HepG2 (cell line): ENCODE measurements around the gene FAM50A. TPM values are rescaled to one million over a fixed set of nuclear protein-coding genes. Genes with fewer than 3 reads are reported as not detected.

ENCODE experiments used
- AKAP8 ChIP-seq: sonication (generic); formaldehyde crosslinking; IDR thresholded peaks from 2 replicates; pipeline ENCODE4 v1.5.1; 2020; ENCODE audit warnings: mild to moderate bottlenecking, missing genetic modification reagents
- CEBPB ChIP-seq: IDR thresholded peaks from 2 replicates; pipeline ENCODE4 v1.6.1; 2011; ENCODE audit warnings: low read depth, low read length, improper control_type of control experiment, borderline replicate concordance
- CTCF ChIP-seq: sonication (generic); formaldehyde crosslinking; IDR thresholded peaks from 2 replicates; pipeline ENCODE4 v1.5.0; 2020; ENCODE audit warnings: mild to moderate bottlenecking, missing genetic modification reagents, moderate library complexity
- DRAP1 ChIP-seq: IDR thresholded peaks from 2 replicates; pipeline ENCODE4 v1.6.1; 2016; ENCODE audit warnings: missing genetic modification reagents, missing compliant biosample characterization
- EEA1 ChIP-seq: sonication (generic); formaldehyde crosslinking; IDR thresholded peaks from 2 replicates; pipeline ENCODE4 v1.5.1; 2020; ENCODE audit warnings: mild to moderate bottlenecking, missing genetic modification reagents, borderline replicate concordance
- HDAC6 ChIP-seq: fragments of 200-600 bp; sonication (generic); IDR thresholded peaks from 2 replicates; pipeline ENCODE4 v1.7.0; 2017; ENCODE audit warnings: mild to moderate bottlenecking, antibody characterized with exemption, low read length, low read depth
- KDM2A ChIP-seq: sonication (generic); formaldehyde crosslinking; IDR thresholded peaks from 2 replicates; pipeline ENCODE4 v1.4.0; 2020; ENCODE audit warnings: low read depth, missing genetic modification reagents, borderline replicate concordance
- NCOA5 ChIP-seq: sonication (generic); formaldehyde crosslinking; IDR thresholded peaks from 2 replicates; pipeline ENCODE4 v1.4.0; 2020; ENCODE audit warnings: missing genetic modification reagents
- NONO ChIP-seq, 2 experiments: fragments of 450-650 bp in 1 of 2; sonication (generic) in 1 of 2; formaldehyde crosslinking in 1 of 2; IDR thresholded peaks in 1 of 2; conservative IDR thresholded peaks in 1 of 2; 2 replicates each; pipeline versions ENCODE4 v1.6.1 to v1.8.0; 2017 to 2022; ENCODE audit warnings: mild to moderate bottlenecking in 1 of 2, missing genetic modification reagents in 1 of 2, moderate library complexity in 1 of 2
- RFXAP ChIP-seq: sonication (generic); formaldehyde crosslinking; IDR thresholded peaks from 2 replicates; pipeline ENCODE4 v1.4.0; 2020; ENCODE audit warnings: missing genetic modification reagents, borderline replicate concordance
- RNF2 ChIP-seq: fragments of 450-650 bp; conservative IDR thresholded peaks from 2 replicates; pipeline ENCODE4 v1.6.1; 2016; ENCODE audit warnings: low read depth
- SIN3B ChIP-seq: fragments of 150-350 bp; IDR thresholded peaks from 2 replicates; pipeline ENCODE4 v1.6.1; 2014; ENCODE audit warnings: low read length
- STAT6 ChIP-seq: sonication (generic); formaldehyde crosslinking; IDR thresholded peaks from 2 replicates; pipeline ENCODE4 v1.4.0; 2020; ENCODE audit warnings: missing genetic modification reagents, mild to moderate bottlenecking, borderline replicate concordance
- TFDP1 ChIP-seq: IDR thresholded peaks from 2 replicates; pipeline ENCODE4 v1.6.1; 2016; ENCODE audit warnings: missing compliant biosample characterization, missing genetic modification reagents, borderline replicate concordance
- ZBTB7A ChIP-seq: sonication (generic); formaldehyde crosslinking; IDR thresholded peaks from 2 replicates; pipeline ENCODE4 v1.8.0; 2022; ENCODE audit warnings: mild to moderate bottlenecking, missing genetic modification reagents
- ZFP36L2 ChIP-seq: sonication (generic); formaldehyde crosslinking; IDR thresholded peaks from 2 replicates; pipeline ENCODE4 v1.4.0; 2020; ENCODE audit warnings: missing genetic modification reagents
- ZFP41 ChIP-seq: sonication (generic); formaldehyde crosslinking; IDR thresholded peaks from 2 replicates; pipeline ENCODE4 v1.4.0; 2020; ENCODE audit warnings: mild to moderate bottlenecking, missing genetic modification reagents, borderline replicate concordance
- ZNF10 ChIP-seq: sonication (generic); formaldehyde crosslinking; IDR thresholded peaks from 2 replicates; pipeline ENCODE4 v1.4.0; 2020; ENCODE audit warnings: mild to moderate bottlenecking, low read depth, missing genetic modification reagents, borderline replicate concordance
- ZNF180 ChIP-seq: sonication (generic); formaldehyde crosslinking; IDR thresholded peaks from 2 replicates; pipeline ENCODE4 v1.4.0; 2020; ENCODE audit warnings: low read depth, missing genetic modification reagents, borderline replicate concordance
- ZNF205 ChIP-seq: IDR thresholded peaks from 2 replicates; pipeline ENCODE4 v1.6.1; 2018; ENCODE audit warnings: missing biosample characterization, missing genetic modification reagents
- ZNF3 ChIP-seq: IDR thresholded peaks from 2 replicates; pipeline ENCODE4 v1.7.0; 2017; ENCODE audit warnings: inconsistent platforms
- ZNF558 ChIP-seq: sonication (generic); formaldehyde crosslinking; IDR thresholded peaks from 2 replicates; pipeline ENCODE4 v1.9.0; 2022; ENCODE audit warnings: mild to moderate bottlenecking, missing genetic modification reagents, borderline replicate concordance
- ZNF749 ChIP-seq: sonication (generic); formaldehyde crosslinking; IDR thresholded peaks from 2 replicates; pipeline ENCODE4 v1.8.0; 2022; ENCODE audit warnings: mild to moderate bottlenecking, missing genetic modification reagents, moderate library complexity, borderline replicate concordance
- ZNF772 ChIP-seq: sonication (generic); formaldehyde crosslinking; IDR thresholded peaks from 2 replicates; pipeline ENCODE4 v1.5.0; 2020; ENCODE audit warnings: mild to moderate bottlenecking, missing genetic modification reagents
- polyA plus RNA-seq, 8 experiments: library from polyadenylated mRNA; depleted of rRNA in 3 of 8; stranded (reverse) in 7 of 8; unstranded in 1 of 8; fragments of >200 nt; fragmentation: Illumina TruSeq in 4 of 8; extraction: Trizol in 4 of 8; gene quantifications; 2 replicates each; pipeline versions ENCODE4 v1.2.1 to v1.2.3, GENCODE V29; 2011 to 2016; ENCODE audit warnings: low read depth in 4 of 8, missing spikeins in 1 of 8, mixed read lengths in 1 of 8; ENCODE audit not compliant: insufficient read depth in 1 of 8
- total RNA-seq, 5 experiments: library from RNA; depleted of rRNA; stranded (reverse); fragments of >200 nt; fragmentation: Illumina TruSeq; extraction: Trizol; gene quantifications; 2 replicates each; pipeline ENCODE4 v1.2.3, GENCODE V29; 2016; ENCODE audit warnings: low read depth in 1 of 5

The FAM50A gene
- total and polyA plus RNA-seq, 2 of the 13 experiments (the other 11 are each of a cell fraction or from before 2014, with no cell fraction given) = 30.7 to 40.7 TPM

GRCh38 chrX:154398668-154399526 is 45.0 kb upstream of the FAM50A start (continued):
- TF ChIP-seq ZNF10 (no peak), ZNF205 (0 out of 2 replicates have a peak, but pooled peaks have one; percentile 4), ZNF772 (no peak), ZNF180 (CRISPR knock-in tag) (no peak), NCOA5 (CRISPR knock-in tag) (no peak), ZNF558 (CRISPR knock-in tag) (no peak), RFXAP (CRISPR knock-in tag) (no peak), ZFP36L2 (CRISPR knock-in tag) (no peak), AKAP8 (CRISPR knock-in tag) (no peak), ZNF3 (no peak), ZBTB7A (CRISPR knock-in tag) (no peak), HDAC6 (no peak), DRAP1 (CRISPR knock-in tag) (no peak), KDM2A (CRISPR knock-in tag) (no peak), EEA1 (CRISPR knock-in tag) (no peak), ZFP41 (no peak), SIN3B (no peak), TFDP1 (no peak; the same call in 1 of the 2 replicates), ZNF749 (CRISPR knock-in tag) (no peak), RNF2 (no peak), STAT6 (no peak), CEBPB (no peak), CTCF (CRISPR knock-in tag) (peak; percentile 80), NONO (IDR thresholded peaks at IDR 0.05) (no peak), NONO (CRISPR knock-in tag; conservative IDR thresholded peaks at IDR 0.05) (no peak)
